ENCODE measurements around the gene SLC9B1. TPM values are rescaled to one million over a fixed set of nuclear protein-coding genes. Genes with fewer than 3 reads are reported as not detected.
"Not testable (repeated sequence)": the region's sequence is repeated elsewhere in the genome, so short reads cannot be mapped to it uniquely, and the experiment has no call there.

SLC9B1 gene
- polyA plus RNA-seq, 1 of the 3 experiments (the other 2 are of a cell fraction), result 0.21 TPM

GRCh38 chr4:102981005-102981404 is 38.5 kb downstream of the SLC9B1 start:
- H3K9ac ChIP-seq, result no peak overlapping the region
- no peaks in the 10 kb centered on the region for H3K27me3 ChIP-seq (ENCODE audit: insufficient read depth)
- no peak overlapping the region for H3K27ac ChIP-seq (ENCODE audit: low read depth in 2 of 2, low read length in 1 of 2)
- no peak overlapping the region for H3K4me3 ChIP-seq (ENCODE audit: low read depth in 2 of 2, low read length in 1 of 2)
- no peak for TF ChIP-seq TEAD4 (IDR thresholded peaks at IDR 0.05; ENCODE audit: borderline replicate concordance, insufficient read depth)
- no peak for TF ChIP-seq GATA2 (CRISPR knock-in tag; IDR thresholded peaks at IDR 0.05)
- no peak for TF ChIP-seq POLR2AphosphoS5 (IDR thresholded peaks at IDR 0.05; ENCODE audit: low read depth, low read length)
- no peak for TF ChIP-seq ZBTB33 (IDR thresholded peaks at IDR 0.05; ENCODE audit: borderline replicate concordance, low read depth)
- TF ChIP-seq FOSL2 (IDR thresholded peaks at IDR 0.05; ENCODE audit: borderline replicate concordance, low read depth), result no peak
- no peak for TF ChIP-seq JUND (IDR thresholded peaks at IDR 0.05)
- TF ChIP-seq TCF12 (IDR thresholded peaks at IDR 0.05), result no peak
- TF ChIP-seq, protein P1, sequence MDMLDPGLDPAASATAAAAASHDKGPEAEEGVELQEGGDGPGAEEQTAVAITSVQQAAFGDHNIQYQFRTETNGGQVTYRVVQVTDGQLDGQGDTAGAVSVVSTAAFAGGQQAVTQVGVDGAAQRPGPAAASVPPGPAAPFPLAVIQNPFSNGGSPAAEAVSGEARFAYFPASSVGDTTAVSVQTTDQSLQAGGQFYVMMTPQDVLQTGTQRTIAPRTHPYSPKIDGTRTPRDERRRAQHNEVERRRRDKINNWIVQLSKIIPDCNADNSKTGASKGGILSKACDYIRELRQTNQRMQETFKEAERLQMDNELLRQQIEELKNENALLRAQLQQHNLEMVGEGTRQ (IDR thresholded peaks at IDR 0.05; ENCODE audit: borderline replicate concordance, low read depth, low read length), result no peak
- no peak for TF ChIP-seq YY1 (IDR thresholded peaks at IDR 0.05; ENCODE audit: low read depth)
- no peak for TF ChIP-seq EP300 (IDR thresholded peaks at IDR 0.05; ENCODE audit: borderline replicate concordance in 1 of 2, low read depth in 1 of 2, low read length in 1 of 2)
- TF ChIP-seq RCOR1 (IDR thresholded peaks at IDR 0.05; ENCODE audit: low read length), result no peak
- TF ChIP-seq, protein P2, sequence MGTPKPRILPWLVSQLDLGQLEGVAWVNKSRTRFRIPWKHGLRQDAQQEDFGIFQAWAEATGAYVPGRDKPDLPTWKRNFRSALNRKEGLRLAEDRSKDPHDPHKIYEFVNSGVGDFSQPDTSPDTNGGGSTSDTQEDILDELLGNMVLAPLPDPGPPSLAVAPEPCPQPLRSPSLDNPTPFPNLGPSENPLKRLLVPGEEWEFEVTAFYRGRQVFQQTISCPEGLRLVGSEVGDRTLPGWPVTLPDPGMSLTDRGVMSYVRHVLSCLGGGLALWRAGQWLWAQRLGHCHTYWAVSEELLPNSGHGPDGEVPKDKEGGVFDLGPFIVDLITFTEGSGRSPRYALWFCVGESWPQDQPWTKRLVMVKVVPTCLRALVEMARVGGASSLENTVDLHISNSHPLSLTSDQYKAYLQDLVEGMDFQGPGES (IDR thresholded peaks at IDR 0.05; ENCODE audit: low read depth, low read length), result no peak
- no peak for TF ChIP-seq USF1 (IDR thresholded peaks at IDR 0.05; ENCODE audit: borderline replicate concordance, low read depth)
- TF ChIP-seq FOXM1 (IDR thresholded peaks at IDR 0.05; ENCODE audit: low read depth), result no peak
- no peak for TF ChIP-seq RXRA (IDR thresholded peaks at IDR 0.05; ENCODE audit: borderline replicate concordance, low read depth)
- no peak for TF ChIP-seq SIN3A (IDR thresholded peaks at IDR 0.05; ENCODE audit: borderline replicate concordance, low read depth, low read length)
- no peaks in the 10 kb centered on the region for H3F3A ChIP-seq (replicated peaks; ENCODE audit: insufficient read depth)
- no peaks in the 10 kb centered on the region for H3K9me2 ChIP-seq
- H3K4me1 ChIP-seq (ENCODE audit: control insufficient read depth in 1 of 2, insufficient read depth in 2 of 2, low read depth in 1 of 2, low read length in 1 of 2), result no peaks in the 10 kb centered on the region
- H3K9me3 ChIP-seq, result no peaks in the 10 kb centered on the region
- H3K79me2 ChIP-seq (ENCODE audit: insufficient read depth), result no peaks in the 10 kb centered on the region
- 88% methylated on average over 2 of the region's 2 CpGs for WGBS (ENCODE audit: low lambda C conversion rate)
- no peak overlapping the region for H2AFZ ChIP-seq (ENCODE audit: low read depth)
- no peak for DNase-seq
- POLR2A ChIA-PET, result no interaction called here
- no peak overlapping the region for H3K4me2 ChIP-seq
- H3K36me3 ChIP-seq (replicated peaks in 1 of 2; ENCODE audit: control insufficient read depth in 1 of 2, insufficient read depth in 2 of 2, low read length in 1 of 2), result no peaks in the 10 kb centered on the region
- H4K20me1 ChIP-seq (ENCODE audit: insufficient read depth), result no peaks in the 10 kb centered on the region
- CTCF ChIA-PET, result no interaction called here

GRCh38 chr4:102961813-102962212 is 57.7 kb downstream of the SLC9B1 start:
- H3F3A ChIP-seq (replicated peaks; ENCODE audit: insufficient read depth); CTCF ChIA-PET; DNase-seq; H3K27ac ChIP-seq (ENCODE audit: low read depth in 2 of 2, low read length in 1 of 2); H3K4me1 ChIP-seq (ENCODE audit: control insufficient read depth in 1 of 2, insufficient read depth in 2 of 2, low read depth in 1 of 2, low read length in 1 of 2); H3K4me2 ChIP-seq; H3K27me3 ChIP-seq (ENCODE audit: insufficient read depth); H2AFZ ChIP-seq (ENCODE audit: low read depth); H3K9me2 ChIP-seq; H3K79me2 ChIP-seq (ENCODE audit: insufficient read depth); H3K9me3 ChIP-seq; H3K4me3 ChIP-seq (ENCODE audit: low read depth in 2 of 2, low read length in 1 of 2); POLR2A ChIA-PET; H3K9ac ChIP-seq; H3K36me3 ChIP-seq (replicated peaks in 1 of 2; ENCODE audit: control insufficient read depth in 1 of 2, insufficient read depth in 2 of 2, low read length in 1 of 2); H4K20me1 ChIP-seq (ENCODE audit: insufficient read depth): not testable (repeated sequence)
- WGBS (ENCODE audit: low lambda C conversion rate), result 22% methylated on average over 1 of the region's 2 CpGs
